Naive B cell (primary cell): ENCODE results near the gene CYBRD1. TPM values are rescaled to one million over a fixed set of nuclear protein-coding genes. Genes with fewer than 3 reads are reported as not detected.

ENCODE experiments used
- ATAC-seq, 2 donors: fragments of 150-1000 bp; cut with Tn5 transposase; 2 replicates each; pipeline ENCODE4 v1.10.0; 2021; ENCODE audit warnings: low read depth in 2 of 2, mild to moderate bottlenecking in 2 of 2, moderate library complexity in 2 of 2
- DNase-seq: peaks from one replicate; pipeline ENCODE4 v3.0.0; 2022
- H3K27ac Mint-ChIP-seq, 6 donors: one replicate each; pipeline ENCODE4 v1.8.0; 2020 to 2022; ENCODE audit warnings: mild to moderate bottlenecking in 6 of 6, mixed read lengths in 6 of 6, moderate library complexity in 5 of 6, inconsistent platforms in 2 of 6
- H3K27me3 Mint-ChIP-seq, 3 donors: one replicate each; pipeline ENCODE4 v1.8.0; 2021 to 2022; ENCODE audit warnings: mixed read lengths in 3 of 3, mild to moderate bottlenecking in 1 of 3
- H3K36me3 Mint-ChIP-seq, 2 donors: one replicate each; pipeline ENCODE4 v1.8.0; 2020 to 2022; ENCODE audit warnings: mixed read lengths in 2 of 2, inconsistent platforms in 1 of 2, mild to moderate bottlenecking in 1 of 2
- H3K4me1 Mint-ChIP-seq, 3 donors: one replicate each; pipeline ENCODE4 v1.8.0; 2020 to 2022; ENCODE audit warnings: mixed read lengths in 3 of 3, inconsistent platforms in 1 of 3, mild to moderate bottlenecking in 1 of 3, moderate library complexity in 1 of 3
- H3K4me3 Mint-ChIP-seq, 8 donors: one replicate each; pipeline ENCODE4 v1.8.0; 2020 to 2022; ENCODE audit warnings: mild to moderate bottlenecking in 8 of 8, mixed read lengths in 8 of 8, moderate library complexity in 8 of 8, inconsistent platforms in 2 of 8
- H3K9me3 Mint-ChIP-seq, 7 donors: one replicate each; pipeline ENCODE4 v1.8.0; 2020 to 2022; ENCODE audit warnings: mixed read lengths in 7 of 7, mild to moderate bottlenecking in 5 of 7, inconsistent platforms in 2 of 7, moderate library complexity in 1 of 7
- polyA plus RNA-seq, 6 donors: library from polyadenylated mRNA; unstranded; fragments of 300-500 nt; fragmentation: Illumina TruSeq; gene quantifications; one replicate each; pipeline ENCODE4 v1.2.3, GENCODE V29; 2021; ENCODE audit warnings: low read depth in 6 of 6

The CYBRD1 gene
- polyA plus RNA-seq, 6 donors from 2014 or later = 0.06 to 0.50 (median 0.21) TPM; not detected in 3

DNA sequence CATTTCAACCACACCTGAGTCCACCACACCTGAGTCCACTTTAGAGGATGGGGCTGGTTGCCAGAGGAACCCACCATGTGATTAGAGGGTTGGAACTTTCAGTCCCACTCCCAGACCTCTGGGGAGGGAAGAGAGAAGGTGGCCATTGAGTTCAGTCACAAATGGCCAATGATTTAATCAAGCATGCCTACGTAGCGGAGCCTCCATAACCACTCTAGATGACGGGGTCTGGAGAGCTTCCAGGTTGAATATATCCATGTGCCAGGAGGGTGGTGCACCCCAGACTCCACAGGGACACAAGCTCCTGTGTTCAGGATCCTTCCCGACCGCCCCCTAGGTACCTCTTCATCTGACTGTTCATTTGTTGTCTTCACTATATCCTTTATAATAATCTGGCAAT lies 53.3 kb downstream of the CYBRD1 start:
- DNase-seq (no peak), ATAC-seq (no peak)
- Mint-ChIP-seq H3K27ac (no peak overlapping the region), H3K9me3 (peaks cover 0 to 1% (median 0%) of the 10 kb centered on the region in 7 donors), H3K4me3 (peak overlapping the region in 2 of 8 donors; percentile 2), H3K27me3 (peaks cover 0 to 6% (median 0%) of the 10 kb centered on the region in 3 donors), H3K4me1 (peaks cover 0 to 6% (median 5%) of the 10 kb centered on the region in 3 donors), H3K36me3 (no peaks in the 10 kb centered on the region)

DNA sequence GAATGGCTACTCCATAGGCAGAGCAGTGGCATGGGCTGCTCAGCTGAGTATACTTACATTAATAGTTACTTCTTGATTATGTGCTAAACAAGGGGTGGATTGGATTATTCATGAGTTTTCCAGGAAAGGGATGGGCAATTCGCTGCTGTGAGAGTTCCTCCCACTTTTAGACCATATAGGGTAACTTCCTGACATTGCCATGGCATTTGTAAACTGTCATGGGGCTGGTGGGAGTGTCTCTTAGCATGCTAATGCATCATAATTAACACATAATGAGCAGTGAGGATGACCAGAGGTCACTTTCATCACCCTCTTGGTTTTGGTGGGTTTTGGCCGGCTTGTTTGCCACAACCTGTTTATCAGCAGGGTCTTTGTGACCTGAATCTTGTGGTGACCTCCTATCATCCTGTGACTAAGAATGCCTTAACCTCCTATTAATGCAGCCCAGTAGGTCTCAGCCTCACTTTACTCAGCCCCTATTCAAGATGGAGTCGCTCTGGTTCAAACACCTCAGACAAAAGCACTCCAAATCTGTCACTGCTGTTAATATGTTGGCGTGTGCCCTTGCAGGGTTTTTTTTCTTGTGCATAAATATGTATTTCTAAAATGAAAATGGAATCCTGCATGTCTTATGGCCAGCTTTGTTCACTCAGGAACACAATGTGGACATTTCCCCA lies 56.0 kb downstream of the CYBRD1 start:
- H3K4me3 Mint-ChIP-seq = no peak overlapping the region
- ATAC-seq = no peak

DNA sequence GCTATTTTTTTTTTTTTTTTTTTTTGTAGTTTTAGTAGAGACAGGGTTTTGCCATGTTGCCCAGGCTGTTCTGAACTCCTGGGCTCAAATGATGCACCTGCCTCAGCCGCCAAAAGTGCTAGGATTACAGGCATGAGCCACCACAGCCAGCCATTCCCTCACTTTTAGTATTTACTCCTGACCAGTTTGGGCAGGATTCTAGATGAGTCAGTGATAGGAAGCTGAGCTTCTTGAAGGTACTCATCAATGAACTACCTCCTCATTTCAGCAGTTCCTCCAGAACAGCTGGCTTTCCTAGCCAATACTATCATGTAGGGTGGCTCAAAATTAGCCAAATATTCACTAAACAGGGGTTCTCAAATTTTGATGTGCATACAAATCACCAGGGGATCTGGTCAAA lies 57.2 kb downstream of the CYBRD1 start:
- H3K9me3 Mint-ChIP-seq = no peaks in the 10 kb centered on the region
- H3K27me3 Mint-ChIP-seq = peaks cover 0 to 8% (median 0%) of the 10 kb centered on the region in 3 donors
- H3K4me3 Mint-ChIP-seq = no peak overlapping the region
- ATAC-seq (no peak), DNase-seq (no peak)
- peaks cover 0 to under 1% (median under 1%) of the 10 kb centered on the region in 3 donors for H3K4me1 Mint-ChIP-seq
- no peaks in the 10 kb centered on the region for H3K36me3 Mint-ChIP-seq
- no peak overlapping the region for H3K27ac Mint-ChIP-seq

More for the DNA sequence above, 56.0 kb downstream of the CYBRD1 start:
- Mint-ChIP-seq H3K4me1 (peaks cover 0 to 6% (median 5%) of the 10 kb centered on the region in 3 donors), H3K36me3 (no peaks in the 10 kb centered on the region), H3K27ac (no peak overlapping the region), H3K27me3 (peaks cover 0 to 8% (median 0%) of the 10 kb centered on the region in 3 donors), H3K9me3 (no peaks in the 10 kb centered on the region)
- DNase-seq = no peak

DNA sequence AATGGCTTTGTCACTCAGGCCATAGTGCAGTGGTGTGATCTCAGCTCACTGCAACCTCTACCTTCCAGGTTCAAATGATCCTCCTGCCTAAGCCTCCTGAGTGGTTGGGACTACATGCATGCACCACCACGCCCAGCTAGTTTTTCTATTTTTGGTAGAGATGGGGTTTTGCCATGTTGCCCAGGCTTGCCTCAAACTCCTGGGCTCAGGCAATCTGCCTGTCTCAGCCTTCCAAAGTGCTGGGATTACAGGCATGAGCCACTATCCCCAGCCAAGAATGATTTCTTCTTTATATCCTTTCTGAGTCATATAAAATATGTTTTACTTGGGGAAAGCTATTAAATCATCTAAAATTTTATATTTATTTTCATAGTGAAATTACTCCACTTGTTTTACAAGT lies 61.3 kb downstream of the CYBRD1 start:
- H3K4me1 Mint-ChIP-seq = no peaks in the 10 kb centered on the region
- DNase-seq (no peak), ATAC-seq (no peak)
- H3K4me3 Mint-ChIP-seq = no peak overlapping the region
- no peaks in the 10 kb centered on the region for H3K9me3 Mint-ChIP-seq
- no peak overlapping the region for H3K27ac Mint-ChIP-seq
- peaks cover 5 to 14% (median 14%) of the 10 kb centered on the region in 3 donors for H3K27me3 Mint-ChIP-seq
- H3K36me3 Mint-ChIP-seq = no peaks in the 10 kb centered on the region

DNA sequence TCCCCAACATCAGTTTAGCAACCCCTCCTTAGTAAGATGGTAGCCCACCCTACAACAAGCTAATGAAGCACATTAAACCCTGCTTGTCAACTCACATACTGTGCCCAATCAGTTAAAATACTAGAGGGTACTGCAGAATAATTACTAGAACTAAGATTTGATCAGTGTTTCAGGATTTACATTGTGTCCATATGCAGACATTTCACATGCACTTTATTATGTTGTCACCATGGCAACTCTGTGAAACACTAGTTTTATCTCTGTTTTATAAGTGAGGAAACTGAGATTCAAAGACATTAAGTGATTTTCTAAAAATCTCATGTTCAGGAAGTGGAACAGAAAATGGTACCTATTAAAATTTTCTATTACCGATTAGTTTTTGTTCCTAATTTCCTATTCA lies 61.7 kb downstream of the CYBRD1 start:
- Mint-ChIP-seq H3K27me3 (peaks cover 5 to 14% (median 14%) of the 10 kb centered on the region in 3 donors), H3K4me3 (no peak overlapping the region), H3K27ac (peak overlapping the region in 1 of 6 donors; percentile 11), H3K36me3 (no peaks in the 10 kb centered on the region), H3K9me3 (no peaks in the 10 kb centered on the region), H3K4me1 (no peaks in the 10 kb centered on the region)
- no peak for DNase-seq
- ATAC-seq = no peak

DNA sequence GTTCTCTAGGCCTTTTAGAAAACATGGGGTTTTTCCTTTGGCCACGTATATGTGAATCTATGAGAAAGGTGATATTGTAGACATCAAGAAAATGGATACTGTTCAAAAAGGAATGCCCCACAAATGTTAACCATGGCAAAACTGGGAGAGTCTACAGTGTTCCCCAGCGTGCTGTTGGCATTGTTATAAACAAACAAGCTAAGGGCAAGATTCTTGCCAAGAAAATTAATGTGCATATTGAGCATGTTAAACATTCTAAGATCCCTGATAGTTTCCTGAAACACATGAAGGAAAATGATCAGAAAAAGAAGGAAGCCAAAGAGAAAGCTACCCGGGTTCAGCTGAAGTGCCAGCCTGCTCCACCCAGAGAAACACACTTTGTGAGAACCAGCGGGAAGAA lies 64.9 kb downstream of the CYBRD1 start:
- Mint-ChIP-seq H3K27ac (no peak overlapping the region), H3K4me1 (no peaks in the 10 kb centered on the region), H3K36me3 (peaks cover 0 to 5% of the 10 kb centered on the region in 2 donors), H3K9me3 (peaks cover 0 to 19% (median 4%) of the 10 kb centered on the region in 7 donors), H3K27me3 (peaks cover 14 to 22% (median 16%) of the 10 kb centered on the region in 3 donors), H3K4me3 (no peak overlapping the region)
- DNase-seq = no peak
- no peak for ATAC-seq

DNA sequence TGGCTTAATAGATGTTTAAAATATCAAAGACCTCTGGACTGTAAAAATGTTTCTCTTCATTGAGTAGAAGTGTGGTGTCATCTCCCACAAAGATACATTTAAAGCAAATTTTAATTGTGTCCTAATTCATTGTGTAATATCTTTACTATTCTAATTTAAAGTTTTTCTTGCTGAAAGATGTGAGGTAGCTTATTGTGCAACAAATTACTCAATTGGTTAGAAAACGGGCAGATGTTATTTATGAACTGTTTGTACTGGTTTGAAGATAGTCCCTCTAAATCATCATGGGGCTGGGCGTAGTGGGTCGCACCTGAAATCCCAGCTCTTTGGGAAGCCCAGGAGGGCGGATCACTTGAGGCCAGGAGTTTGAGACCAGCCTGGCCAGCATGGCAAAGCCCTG lies 65.3 kb downstream of the CYBRD1 start:
- ATAC-seq (no peak), DNase-seq (no peak)
- H3K36me3 Mint-ChIP-seq = peaks cover 0 to 5% of the 10 kb centered on the region in 2 donors
- H3K4me1 Mint-ChIP-seq = no peaks in the 10 kb centered on the region
- H3K9me3 Mint-ChIP-seq = peaks cover 0 to 19% (median 4%) of the 10 kb centered on the region in 7 donors
- H3K4me3 Mint-ChIP-seq = no peak overlapping the region
- no peak overlapping the region for H3K27ac Mint-ChIP-seq
- peaks cover 16 to 22% (median 19%) of the 10 kb centered on the region in 3 donors for H3K27me3 Mint-ChIP-seq

DNA sequence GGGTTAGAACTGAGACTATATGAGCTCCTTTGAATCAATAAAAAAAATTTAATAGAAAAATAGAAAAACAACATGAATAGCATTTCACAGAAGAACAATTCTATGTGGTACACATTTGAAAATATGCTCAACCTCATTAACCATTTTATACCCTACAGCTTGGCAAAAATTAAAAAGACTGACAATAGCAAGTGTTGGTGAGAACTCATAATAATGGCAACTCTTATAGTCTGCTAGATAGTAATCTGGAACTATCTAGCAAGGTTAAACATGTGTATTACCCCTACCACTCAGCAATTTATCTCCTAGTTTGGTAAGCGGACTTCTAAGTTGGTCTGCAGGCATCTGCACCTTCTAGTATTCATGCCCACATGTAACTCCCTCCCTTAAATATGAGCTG lies 67.8 kb downstream of the CYBRD1 start:
- Mint-ChIP-seq H3K4me1 (no peaks in the 10 kb centered on the region), H3K9me3 (peaks cover 0 to 19% (median 4%) of the 10 kb centered on the region in 7 donors), H3K36me3 (peaks cover 0 to 9% of the 10 kb centered on the region in 2 donors), H3K4me3 (no peak overlapping the region), H3K27ac (no peak overlapping the region), H3K27me3 (peaks cover 16 to 22% (median 17%) of the 10 kb centered on the region in 3 donors)
- DNase-seq = no peak
- no peak for ATAC-seq

DNA sequence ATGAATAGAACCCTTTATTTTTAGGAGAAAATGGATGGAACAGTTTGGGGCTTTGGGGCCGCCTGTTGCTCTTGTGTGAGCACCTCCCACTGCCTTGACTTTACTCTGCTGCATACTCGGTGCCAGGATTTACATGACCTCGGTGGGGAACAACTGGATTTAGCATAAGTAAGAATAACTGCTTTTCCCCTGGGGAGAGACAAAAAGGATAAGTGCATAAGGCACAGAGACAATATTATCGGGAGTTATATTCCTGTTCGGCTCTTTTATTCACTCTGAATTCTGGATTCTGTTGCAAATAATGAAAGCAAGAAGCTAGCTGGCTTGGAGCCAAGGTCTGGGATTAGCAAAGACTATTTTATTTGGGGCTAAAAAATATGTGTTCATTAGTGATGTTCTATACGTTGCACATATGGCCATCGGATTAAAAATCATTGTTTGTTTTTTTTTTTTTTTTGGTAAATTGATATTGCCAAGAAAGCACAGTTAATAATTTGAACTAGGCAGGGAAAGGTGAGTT lies 69.8 kb downstream of the CYBRD1 start:
- Mint-ChIP-seq H3K9me3 (peaks cover 0 to 19% (median 4%) of the 10 kb centered on the region in 7 donors), H3K4me3 (peak overlapping the region in 1 of 8 donors; percentile 9), H3K27ac (no peak overlapping the region), H3K27me3 (peaks cover 9 to 17% (median 10%) of the 10 kb centered on the region in 3 donors), H3K36me3 (peaks cover 0 to 9% of the 10 kb centered on the region in 2 donors), H3K4me1 (no peaks in the 10 kb centered on the region)
- ATAC-seq (no peak), DNase-seq (no peak)

DNA sequence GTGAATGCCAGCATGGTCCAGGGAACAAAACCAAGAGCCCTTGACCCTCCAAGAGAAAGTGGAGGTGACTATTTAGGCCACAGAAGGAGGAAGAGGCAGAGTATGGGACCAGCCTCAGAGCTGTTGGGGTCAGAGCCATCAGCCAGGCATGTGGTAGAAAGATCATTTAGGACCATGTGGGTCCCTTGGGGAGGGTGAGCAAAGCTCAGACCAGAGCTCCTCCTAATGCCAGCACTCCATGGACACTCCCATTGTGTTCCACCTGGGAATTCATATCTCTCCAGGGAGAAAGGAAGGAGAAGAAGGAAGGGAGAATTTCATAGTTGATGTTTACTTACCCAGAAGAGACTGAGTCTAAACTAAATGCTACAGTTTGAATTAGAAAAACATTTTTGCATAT lies 73.2 kb downstream of the CYBRD1 start:
- Mint-ChIP-seq H3K27ac (no peak overlapping the region), H3K27me3 (peaks cover 7 to 24% (median 20%) of the 10 kb centered on the region in 3 donors), H3K36me3 (peaks cover 0 to 9% of the 10 kb centered on the region in 2 donors), H3K9me3 (peaks cover 0 to 8% (median 2%) of the 10 kb centered on the region in 7 donors), H3K4me1 (peaks cover 0 to 6% (median 0%) of the 10 kb centered on the region in 3 donors), H3K4me3 (no peak overlapping the region)
- ATAC-seq (no peak), DNase-seq (no peak)

DNA sequence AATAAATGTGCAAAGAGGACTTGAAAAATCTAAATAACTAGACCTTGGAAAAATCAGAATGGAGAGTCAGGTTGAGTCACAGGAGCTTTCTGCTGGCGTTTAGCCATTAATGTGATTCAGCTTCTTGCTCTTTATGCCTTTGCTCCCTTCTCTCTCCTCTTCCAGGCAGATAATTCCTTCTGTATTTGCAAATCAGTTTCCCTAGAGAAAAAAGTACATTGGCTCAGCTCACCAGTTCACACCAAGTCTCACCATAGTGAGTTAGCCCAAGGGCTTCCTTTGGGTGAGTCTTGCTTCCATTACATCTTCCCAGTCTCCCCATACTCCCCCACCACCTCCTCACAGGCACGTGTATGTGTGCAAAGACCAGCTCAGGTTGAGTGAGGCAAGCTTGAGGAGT lies 73.6 kb downstream of the CYBRD1 start:
- Mint-ChIP-seq H3K4me3 (no peak overlapping the region), H3K27ac (peak overlapping the region in 1 of 6 donors; percentile 54), H3K9me3 (peaks cover 0 to 4% (median 0%) of the 10 kb centered on the region in 7 donors), H3K4me1 (peaks cover 0 to 6% (median 0%) of the 10 kb centered on the region in 3 donors), H3K36me3 (peaks cover 0 to 9% of the 10 kb centered on the region in 2 donors), H3K27me3 (peaks cover 7 to 23% (median 16%) of the 10 kb centered on the region in 3 donors)
- DNase-seq = no peak
- no peak for ATAC-seq

DNA sequence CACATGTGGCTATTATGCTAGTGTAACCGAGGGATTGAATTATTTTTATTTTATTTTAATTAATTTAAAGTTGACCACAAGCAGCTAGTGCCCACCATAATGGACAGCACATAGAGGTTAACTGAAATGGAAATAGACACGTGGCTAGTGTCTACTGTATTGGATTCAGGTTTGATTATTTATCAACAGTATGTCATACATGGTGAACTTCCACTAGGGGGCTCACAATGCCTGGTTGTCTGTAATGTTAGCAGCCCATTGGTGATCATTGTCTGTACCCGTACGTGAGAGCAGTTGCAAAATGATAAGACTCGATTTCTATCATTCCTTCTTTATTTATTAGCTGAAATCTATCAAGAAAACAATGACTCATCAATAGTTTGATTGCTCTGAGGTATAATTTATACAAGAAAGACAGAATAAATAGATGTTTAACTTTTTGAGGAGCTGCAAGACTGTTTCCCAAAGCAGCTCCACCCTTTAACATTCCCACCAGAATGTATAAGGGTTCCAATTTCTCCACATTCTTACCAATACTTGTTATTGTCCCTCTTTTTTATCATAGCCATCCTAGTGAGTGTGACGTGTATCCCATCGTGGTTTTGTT lies 76.5 kb downstream of the CYBRD1 start:
- no peak overlapping the region for H3K4me3 Mint-ChIP-seq
- ATAC-seq = peak; percentile 90 to 93
- H3K9me3 Mint-ChIP-seq = peaks cover 0 to 2% (median 0%) of the 10 kb centered on the region in 7 donors
- H3K4me1 Mint-ChIP-seq = peaks cover 0 to 6% (median 0%) of the 10 kb centered on the region in 3 donors
- H3K27ac Mint-ChIP-seq = no peak overlapping the region
- peaks cover 0 to 2% of the 10 kb centered on the region in 2 donors for H3K36me3 Mint-ChIP-seq
- peaks cover 12 to 25% (median 13%) of the 10 kb centered on the region in 3 donors for H3K27me3 Mint-ChIP-seq
- DNase-seq = peak; percentile 54

DNA sequence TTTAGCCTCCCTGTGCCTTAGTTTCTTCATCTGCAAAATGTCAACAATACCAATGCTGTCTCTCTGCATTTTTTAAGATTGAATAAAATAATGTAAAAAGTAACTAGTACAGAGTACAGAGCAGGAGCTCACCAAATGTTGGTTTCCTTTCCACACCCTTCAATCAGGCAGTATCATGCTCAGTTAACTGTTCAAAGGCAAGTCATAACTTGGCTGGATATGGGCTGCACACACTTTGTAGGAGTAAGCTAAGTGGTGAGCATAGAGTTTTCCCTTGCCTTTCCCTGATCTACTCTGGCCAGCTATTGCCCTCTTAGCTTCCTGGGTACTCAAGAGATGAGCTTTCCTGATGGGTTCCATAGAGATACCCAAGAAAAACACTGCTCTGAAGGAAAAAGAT lies 77.9 kb downstream of the CYBRD1 start:
- DNase-seq (no peak), ATAC-seq (no peak)
- Mint-ChIP-seq H3K4me1 (peaks cover 0 to 6% (median 0%) of the 10 kb centered on the region in 3 donors), H3K36me3 (no peaks in the 10 kb centered on the region), H3K4me3 (no peak overlapping the region), H3K27me3 (peaks cover 13 to 25% (median 13%) of the 10 kb centered on the region in 3 donors), H3K27ac (peak overlapping the region in 1 of 6 donors; percentile 16), H3K9me3 (no peaks in the 10 kb centered on the region)
